IMR-90 (cell line): ENCODE results near the gene CNST. TPM values are rescaled to one million over a fixed set of nuclear protein-coding genes. Genes with fewer than 3 reads are reported as not detected.
A peak's percentile ranks its signal among the peaks of the same experiment; 100 is the strongest.

Experiments
- ATAC-seq: fragments of 200-7000 bp; cut with Tn5 transposase; 2 replicates; pipeline ENCODE4 v1.9.1; 2020; ENCODE audit warnings: low read depth, mild to moderate bottlenecking, moderate library complexity
- BruUV-seq: library from RNA; stranded (reverse); fragments of 400-500 nt; replicated peaks from 2 replicates; lab custom pipeline; 2021; lab: Mats Ljungman, UMichigan
- CTCF ChIA-PET: fragments of 300-600 bp; formaldehyde crosslinking; extraction: SDS; loops from one replicate; lab custom pipeline; 2021; ENCODE audit warnings: antibody characterized with exemption; lab: Yijun Ruan, JAX
- POLR2A ChIA-PET: fragments of 300-600 bp; sonication (Branson Sonifier 250); formaldehyde crosslinking; loops from one replicate; lab custom pipeline; 2022; ENCODE audit warnings: antibody characterized with exemption; ENCODE audit not compliant: unreplicated experiment; lab: Charles Lee
- DNase-seq: peaks from one replicate; pipeline ENCODE4 v3.0.0; 2013
- H2AFZ ChIP-seq: replicated peaks from 2 replicates; pipeline ENCODE3; 2013; ENCODE audit warnings: low read length, mild to moderate bottlenecking; ENCODE audit not compliant: poor library complexity
- H2AK5ac ChIP-seq: 2 replicates; pipeline ENCODE4 v1.6.1; 2013; ENCODE audit warnings: low read depth, low read length, inconsistent platforms
- H2AK9ac ChIP-seq: replicated peaks from 2 replicates; pipeline ENCODE3; 2013; ENCODE audit warnings: mild to moderate bottlenecking, low read depth, low read length, moderate library complexity; ENCODE audit not compliant: poor library complexity
- H2BK120ac ChIP-seq: 2 replicates; pipeline ENCODE4 v1.6.1; 2013; ENCODE audit warnings: low read depth, low read length, inconsistent platforms
- H2BK15ac ChIP-seq: 3 replicates; pipeline ENCODE4 v1.6.1; 2013; ENCODE audit warnings: low read depth, low read length, inconsistent platforms
- H2BK20ac ChIP-seq: 2 replicates; pipeline ENCODE4 v1.6.1; 2013; ENCODE audit warnings: low read depth, mild to moderate bottlenecking, inconsistent platforms, low read length, moderate library complexity
- H2BK5ac ChIP-seq: 2 replicates; pipeline ENCODE4 v1.6.1; 2013; ENCODE audit warnings: mild to moderate bottlenecking, low read depth, low read length, inconsistent platforms; ENCODE audit not compliant: poor library complexity, severe bottlenecking
- H3K14ac ChIP-seq: replicated peaks from 2 replicates; pipeline ENCODE4 v1.6.1; 2013; ENCODE audit warnings: low read depth, low read length, inconsistent platforms
- H3K18ac ChIP-seq: 2 replicates; pipeline ENCODE4 v1.6.1; 2013; ENCODE audit warnings: low read depth, low read length, control low read depth
- H3K23ac ChIP-seq: 2 replicates; pipeline ENCODE4 v1.6.1; 2013; ENCODE audit warnings: low read depth, low read length, inconsistent platforms
- H3K27ac ChIP-seq: 2 replicates; pipeline ENCODE4 v1.5.1; 2013; ENCODE audit warnings: mild to moderate bottlenecking, control low read depth, low read length; ENCODE audit not compliant: insufficient read depth
- H3K27me3 ChIP-seq: 2 replicates; pipeline ENCODE4 v1.6.1; 2013; ENCODE audit warnings: low read length; ENCODE audit not compliant: control insufficient read depth, insufficient read depth
- H3K36me3 ChIP-seq: 2 replicates; pipeline ENCODE4 v1.6.1; 2013; ENCODE audit warnings: low read length, mixed read lengths; ENCODE audit not compliant: control insufficient read depth, insufficient read depth
- H3K4ac ChIP-seq: 2 replicates; pipeline ENCODE4 v1.6.1; 2013; ENCODE audit warnings: low read depth, low read length, inconsistent platforms
- H3K4me1 ChIP-seq: 2 replicates; pipeline ENCODE4 v1.6.1; 2013; ENCODE audit warnings: low read length, mixed read lengths; ENCODE audit not compliant: control insufficient read depth, insufficient read depth
- H3K4me2 ChIP-seq: 2 replicates; pipeline ENCODE4 v1.6.1; 2013; ENCODE audit warnings: low read depth, mild to moderate bottlenecking, control low read depth, low read length, moderate library complexity
- H3K4me3 ChIP-seq: 2 replicates; pipeline ENCODE4 v1.5.1; 2013; ENCODE audit warnings: low read depth, mild to moderate bottlenecking, control low read depth, low read length, moderate library complexity; ENCODE audit not compliant: insufficient read depth
- H3K56ac ChIP-seq: 2 replicates; pipeline ENCODE4 v1.6.1; 2013; ENCODE audit warnings: low read length, inconsistent platforms; ENCODE audit not compliant: insufficient read depth; ENCODE audit errors: extremely low read depth
- H3K79me1 ChIP-seq, 2 experiments: 2 replicates each; pipeline ENCODE4 v1.6.1; 2013; ENCODE audit warnings: low read length in 2 of 2, inconsistent platforms in 1 of 2, low read depth in 1 of 2
- H3K9ac ChIP-seq: 2 replicates; pipeline ENCODE4 v1.6.1; 2013; ENCODE audit warnings: low read depth, low read length, control low read depth
- H3K9me1 ChIP-seq: 2 replicates; pipeline ENCODE4 v1.6.1; 2013; ENCODE audit warnings: low read length, inconsistent platforms; ENCODE audit not compliant: insufficient read depth
- H3K9me3 ChIP-seq: 2 replicates; pipeline ENCODE4 v1.6.1; 2013; ENCODE audit warnings: low read length; ENCODE audit not compliant: control insufficient read depth, insufficient read depth
- H4K20me1 ChIP-seq: 2 replicates; pipeline ENCODE4 v1.6.1; 2013; ENCODE audit warnings: low read length, inconsistent platforms; ENCODE audit not compliant: insufficient read depth
- H4K5ac ChIP-seq: 2 replicates; pipeline ENCODE4 v1.6.1; 2013; ENCODE audit warnings: mild to moderate bottlenecking, low read depth, low read length, control low read depth
- H4K8ac ChIP-seq, 2 experiments: 2 replicates each; pipeline ENCODE4 v1.6.1; 2013; ENCODE audit warnings: low read depth in 2 of 2, low read length in 2 of 2, control low read depth in 1 of 2, inconsistent platforms in 1 of 2
- H4K91ac ChIP-seq: 2 replicates; pipeline ENCODE4 v1.6.1; 2013; ENCODE audit warnings: low read depth, low read length, inconsistent platforms; ENCODE audit not compliant: insufficient read depth
- CEBPB ChIP-seq: IDR thresholded peaks from 2 replicates; pipeline ENCODE4 v1.6.1; 2012; ENCODE audit warnings: low read depth, low read length, improper control_type of control experiment
- CHD1 ChIP-seq: IDR thresholded peaks from 2 replicates; pipeline ENCODE4 v1.6.1; 2012; ENCODE audit warnings: low read depth, low read length, improper control_type of control experiment
- FOS ChIP-seq: fragments of 150-350 bp; IDR thresholded peaks from 2 replicates; pipeline ENCODE4 v1.6.1; 2016; ENCODE audit warnings: low read depth, low read length
- MAFK ChIP-seq: IDR thresholded peaks from 2 replicates; pipeline ENCODE4 v1.6.1; 2012; ENCODE audit warnings: low read depth, low read length, improper control_type of control experiment
- MXI1 ChIP-seq: IDR thresholded peaks from 2 replicates; pipeline ENCODE4 v1.6.1; 2012; ENCODE audit warnings: low read depth, mild to moderate bottlenecking, low read length, moderate library complexity, borderline replicate concordance
- POLR2A ChIP-seq: IDR thresholded peaks from 2 replicates; pipeline ENCODE4 v1.6.1; 2012; ENCODE audit warnings: mild to moderate bottlenecking, low read depth, low read length
- RCOR1 ChIP-seq: IDR thresholded peaks from 2 replicates; pipeline ENCODE4 v1.6.1; 2012; ENCODE audit warnings: mild to moderate bottlenecking, low read length, improper control_type of control experiment; ENCODE audit not compliant: insufficient replicate concordance
- RFX5 ChIP-seq: IDR thresholded peaks from 2 replicates; pipeline ENCODE4 v1.8.0; 2012; ENCODE audit warnings: low read depth, mild to moderate bottlenecking, low read length, moderate library complexity
- SMC3 ChIP-seq: fragments of 150-350 bp; IDR thresholded peaks from 2 replicates; pipeline ENCODE4 v1.6.1; 2016; ENCODE audit warnings: low read depth, mild to moderate bottlenecking, antibody characterized with exemption, low read length, moderate library complexity
- WGBS, 2 experiments: methylation state at CpG; one replicate each; pipeline versions ENCODE4 v1.1.5 to v1.1.7; 2013; ENCODE audit warnings: missing lambda C conversion rate in 2 of 2; ENCODE audit not compliant: insufficient read length in 1 of 2; ENCODE audit errors: extremely low coverage in 2 of 2; 5-methylcytosine and 5-hydroxymethylcytosine counted together
- dilution Hi-C: fragments of 300-500 bp; cut with HindIII; formaldehyde crosslinking; loops from one replicate; pipeline ENCODE4 v1.14.3; 2018; ENCODE audit warnings: low sequenced_read_pairs; ENCODE audit not compliant: unreplicated experiment
- in situ Hi-C: fragments of 300-500 bp; cut with MboI; formaldehyde crosslinking; loops from 3 replicates; pipeline ENCODE4 v1.14.3; 2019; ENCODE audit warnings: low sequenced_read_pairs, inconsistent platforms, mixed read lengths
- intact Hi-C: fragments of 100-400 bp; cut with micrococcal nuclease; formaldehyde crosslinking; loops from 2 replicates; pipeline ENCODE4 v1.10.0; 2022
- polyA plus RNA-seq, 3 experiments: library from polyadenylated mRNA; depleted of rRNA; stranded (reverse); fragments of >200 nt; gene quantifications; 2 replicates each; pipeline ENCODE4 v1.2.3, GENCODE V29; 2012; ENCODE audit warnings: low replicate concordance in 1 of 3
- total RNA-seq: library from RNA; depleted of rRNA; stranded (reverse); fragments of >200 nt; gene quantifications from 2 replicates; pipeline ENCODE4 v1.2.3, GENCODE V29; 2012
- TF ChIP-seq, protein P1 (sequence below): conservative IDR thresholded peaks from 2 replicates; pipeline ENCODE4 v1.5.1; 2012; ENCODE audit warnings: mild to moderate bottlenecking, low read depth, low read length, improper control_type of control experiment
- TF ChIP-seq, protein P2 (sequence below): fragments of 150-350 bp; IDR thresholded peaks from 2 replicates; pipeline ENCODE4 v1.6.1; 2016; ENCODE audit warnings: low read depth, mild to moderate bottlenecking, low read length, moderate library complexity, borderline replicate concordance

The CNST gene
- total and polyA plus RNA-seq, 2 of the 4 experiments (the other 2 are of a cell fraction), result 15.4 to 25.5 TPM

DNA sequence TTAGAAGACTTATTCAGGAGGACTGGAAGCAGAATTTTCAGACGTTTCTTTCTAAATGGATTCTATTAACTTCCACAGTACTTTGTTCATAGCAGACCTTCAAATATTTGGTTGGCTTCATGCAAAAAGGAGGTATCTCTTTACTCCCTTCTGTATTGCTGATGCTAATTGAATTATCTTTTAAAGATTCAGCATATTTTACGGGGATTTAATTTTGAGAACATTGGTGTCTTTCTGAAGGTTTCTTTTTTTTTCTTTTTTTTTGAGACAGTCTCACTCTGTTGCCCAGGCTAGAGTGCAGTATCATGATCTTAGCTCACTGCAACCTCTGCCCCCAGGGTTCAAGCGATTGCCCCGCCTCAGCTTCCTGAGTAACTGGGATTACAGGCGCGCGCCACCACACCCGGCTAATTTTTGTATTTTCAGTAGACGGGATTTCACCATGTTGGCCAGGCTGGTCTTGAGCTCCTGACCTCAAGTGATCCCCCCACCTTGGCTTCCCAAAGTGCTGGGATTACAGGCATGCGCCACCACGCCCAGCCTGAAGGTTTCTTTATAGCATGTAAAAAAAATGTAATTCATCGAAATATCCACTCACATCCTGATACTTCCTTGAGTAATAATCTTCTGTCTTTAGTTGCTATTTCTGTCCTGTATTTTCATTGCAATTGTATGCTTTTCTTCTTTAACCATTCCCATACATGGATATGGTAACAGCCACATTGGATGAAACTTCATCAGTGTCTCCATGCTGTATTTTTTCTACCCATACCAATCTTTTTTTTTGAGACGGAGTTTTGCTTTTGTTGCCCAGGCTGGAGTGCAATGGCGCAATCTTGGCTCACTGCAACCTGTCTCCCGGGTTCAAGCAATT lies 14.5 kb downstream of the CNST start (continued):
- no peak for TF ChIP-seq RFX5

DNA sequence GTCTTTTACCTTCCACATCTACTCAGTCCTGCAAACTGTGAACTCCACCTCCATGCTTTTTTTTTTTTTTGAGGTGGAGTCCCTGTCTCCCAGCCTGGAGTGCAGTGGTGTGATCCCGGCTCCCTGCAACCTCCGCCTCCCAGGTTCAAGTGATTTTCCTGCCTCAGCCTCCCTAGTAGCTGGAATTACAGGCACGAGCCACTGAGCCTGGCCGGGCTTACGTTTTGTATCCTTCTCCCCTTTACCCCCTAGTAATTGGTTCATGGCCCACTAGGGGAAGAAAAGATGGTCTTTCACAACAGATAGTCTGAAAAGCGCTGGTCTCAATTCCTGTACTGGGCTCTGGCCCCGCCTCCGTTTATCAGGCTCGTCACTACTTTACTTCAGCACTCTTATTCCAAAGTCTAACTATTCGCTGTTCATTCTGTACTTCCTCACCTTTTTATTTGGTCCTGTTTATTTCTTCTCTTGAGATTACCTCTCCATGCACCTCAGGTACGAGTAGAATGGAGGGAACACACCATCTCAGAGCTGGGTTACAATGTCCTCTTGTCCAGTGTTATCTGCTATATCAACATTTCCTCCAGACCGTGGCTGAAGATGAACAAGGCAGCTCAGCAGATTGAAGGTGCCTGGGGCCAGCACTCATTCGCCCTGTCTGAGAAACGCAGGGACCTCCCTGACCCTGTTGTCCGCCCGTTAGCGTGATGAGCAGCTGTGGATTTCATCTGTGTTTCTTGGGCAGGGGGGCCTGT lies 16.2 kb downstream of the CNST start:
- peaks cover 22 to 74% of the 10 kb centered on the region in 2 experiments for H3K79me1 ChIP-seq
- H3K9ac ChIP-seq, result no peak overlapping the region
- 92% methylated on average over 2 of the region's 17 CpGs; no CpG with 5 or more reads in 1 of the 2 experiments for WGBS, 2 experiments
- H2AK5ac ChIP-seq, result peak overlapping the region; percentile 2; the same call in 1 of the 2 replicates
- no peak for DNase-seq
- H2BK15ac ChIP-seq, result no peak overlapping the region
- H4K8ac ChIP-seq, result no peak overlapping the region
- dilution Hi-C loops (no loop called here), intact Hi-C loops (no loop called here), in situ Hi-C loops (no loop called here)
- ChIA-PET POLR2A (no interaction called here), CTCF (interaction anchor here (1.1 kb wide), 1 partner anchor 15 kb away, joined by 3 read pairs; no protein-coding TSS in a partner anchor)
- H4K5ac ChIP-seq, result peak overlapping the region; percentile 78; the same call in 1 of the 2 replicates
- no peak overlapping the region for H2BK20ac ChIP-seq
- H4K91ac ChIP-seq, result no peak overlapping the region
- no peak overlapping the region for H2BK5ac ChIP-seq
- peak overlapping the region; percentile 61; the same call in 1 of the 2 replicates for H3K18ac ChIP-seq
- no peaks in the 10 kb centered on the region for H3K9me3 ChIP-seq
- peak overlapping the region; percentile 16; the same call in 1 of the 2 replicates for H3K14ac ChIP-seq
- no peak overlapping the region for H3K56ac ChIP-seq
- ATAC-seq, result no peak
- peak overlapping the region; percentile 22; the same call in 1 of the 2 replicates for H3K4me2 ChIP-seq
- H3K9me1 ChIP-seq, result peaks cover 11% of the 10 kb centered on the region; the same call in 1 of the 2 replicates
- H2BK120ac ChIP-seq, result 0 out of 2 replicates have a peak overlapping the region, but pooled peaks have one; percentile 9
- H3K4ac ChIP-seq, result peak overlapping the region; percentile 18; the same call in 1 of the 2 replicates
- no peak overlapping the region for H2AK9ac ChIP-seq
- H3K27ac ChIP-seq, result no peak overlapping the region
- H3K27me3 ChIP-seq, result no peaks in the 10 kb centered on the region
- H3K4me3 ChIP-seq, result no peak overlapping the region
- no peak overlapping the region for H2AFZ ChIP-seq
- H3K23ac ChIP-seq, result peak overlapping the region; percentile 58
- no TSS peak for BruUV-seq
- H4K20me1 ChIP-seq, result no peaks in the 10 kb centered on the region; the same call in 1 of the 2 replicates
- peaks cover 18% of the 10 kb centered on the region for H3K4me1 ChIP-seq
- 0 out of 2 replicates have a peak, but pooled peaks cover 4% of the 10 kb centered on the region for H3K36me3 ChIP-seq
- TF ChIP-seq FOS (no peak), CEBPB (no peak), MAFK (no peak), SMC3 (no peak), RCOR1 (no peak), MXI1 (no peak), RFX5 (no peak), POLR2A (no peak), CHD1 (no peak)
- TF ChIP-seq, protein P1, sequence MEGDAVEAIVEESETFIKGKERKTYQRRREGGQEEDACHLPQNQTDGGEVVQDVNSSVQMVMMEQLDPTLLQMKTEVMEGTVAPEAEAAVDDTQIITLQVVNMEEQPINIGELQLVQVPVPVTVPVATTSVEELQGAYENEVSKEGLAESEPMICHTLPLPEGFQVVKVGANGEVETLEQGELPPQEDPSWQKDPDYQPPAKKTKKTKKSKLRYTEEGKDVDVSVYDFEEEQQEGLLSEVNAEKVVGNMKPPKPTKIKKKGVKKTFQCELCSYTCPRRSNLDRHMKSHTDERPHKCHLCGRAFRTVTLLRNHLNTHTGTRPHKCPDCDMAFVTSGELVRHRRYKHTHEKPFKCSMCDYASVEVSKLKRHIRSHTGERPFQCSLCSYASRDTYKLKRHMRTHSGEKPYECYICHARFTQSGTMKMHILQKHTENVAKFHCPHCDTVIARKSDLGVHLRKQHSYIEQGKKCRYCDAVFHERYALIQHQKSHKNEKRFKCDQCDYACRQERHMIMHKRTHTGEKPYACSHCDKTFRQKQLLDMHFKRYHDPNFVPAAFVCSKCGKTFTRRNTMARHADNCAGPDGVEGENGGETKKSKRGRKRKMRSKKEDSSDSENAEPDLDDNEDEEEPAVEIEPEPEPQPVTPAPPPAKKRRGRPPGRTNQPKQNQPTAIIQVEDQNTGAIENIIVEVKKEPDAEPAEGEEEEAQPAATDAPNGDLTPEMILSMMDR, result no peak
- TF ChIP-seq, protein P2, sequence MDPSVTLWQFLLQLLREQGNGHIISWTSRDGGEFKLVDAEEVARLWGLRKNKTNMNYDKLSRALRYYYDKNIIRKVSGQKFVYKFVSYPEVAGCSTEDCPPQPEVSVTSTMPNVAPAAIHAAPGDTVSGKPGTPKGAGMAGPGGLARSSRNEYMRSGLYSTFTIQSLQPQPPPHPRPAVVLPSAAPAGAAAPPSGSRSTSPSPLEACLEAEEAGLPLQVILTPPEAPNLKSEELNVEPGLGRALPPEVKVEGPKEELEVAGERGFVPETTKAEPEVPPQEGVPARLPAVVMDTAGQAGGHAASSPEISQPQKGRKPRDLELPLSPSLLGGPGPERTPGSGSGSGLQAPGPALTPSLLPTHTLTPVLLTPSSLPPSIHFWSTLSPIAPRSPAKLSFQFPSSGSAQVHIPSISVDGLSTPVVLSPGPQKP, result no peak
